D341Med (cell line): ENCODE results near the gene UNC13D.
"Not testable (repeated sequence)": the region's sequence is repeated elsewhere in the genome, so short reads cannot be mapped to it uniquely, and the experiment has no call there.

Experiments used
- DNase-seq: peaks from one replicate; pipeline ENCODE4 v3.0.0; 2012; ENCODE audit warnings: low spot score

The UNC13D gene

GRCh38 chr17:75843577-75844529 lies at the start of gene UNC13D:
UNC13D (minus strand) TSS chr17:75844404; CDS start chr17:75844337, 67 bp downstream.
- DNase-seq, result no peak

GRCh38 chr17:75893305-75894048 lies 49.3 kb upstream of the UNC13D start:
- DNase-seq, result no peak

- no peak for DNase-seq
Observed at GRCh38 chr17:75892556-75893224, 48.5 kb upstream of the UNC13D start.

GRCh38 chr17:75891605-75892555 lies 47.7 kb upstream of the UNC13D start:
- no peak for DNase-seq

- DNase-seq, result peak; percentile 85
Observed at GRCh38 chr17:75891022-75891604, 46.9 kb upstream of the UNC13D start.

DNA sequence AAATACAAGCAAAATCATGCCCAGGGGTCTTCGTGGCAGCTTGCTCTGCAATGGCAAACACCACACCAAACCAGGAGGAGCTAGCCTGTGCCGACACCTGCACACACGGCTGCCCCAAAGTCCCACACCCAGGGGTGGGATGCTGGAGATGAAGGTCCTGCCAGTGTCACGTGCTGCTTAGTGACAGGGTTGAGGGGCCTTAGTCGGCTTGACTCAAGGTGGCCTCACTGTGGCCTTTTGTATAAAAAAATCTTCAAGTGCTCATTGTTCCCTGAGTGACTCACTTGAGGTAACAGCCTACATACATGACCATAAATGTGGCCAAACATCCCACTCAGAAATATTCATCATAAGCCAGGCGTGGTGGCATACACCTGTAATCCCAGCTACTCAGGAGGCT lies 45.2 kb upstream of the UNC13D start:
- DNase-seq, result no peak

- peak; percentile 46 for DNase-seq
Observed at GRCh38 chr17:75888484-75888883, 44.3 kb upstream of the UNC13D start.

DNA sequence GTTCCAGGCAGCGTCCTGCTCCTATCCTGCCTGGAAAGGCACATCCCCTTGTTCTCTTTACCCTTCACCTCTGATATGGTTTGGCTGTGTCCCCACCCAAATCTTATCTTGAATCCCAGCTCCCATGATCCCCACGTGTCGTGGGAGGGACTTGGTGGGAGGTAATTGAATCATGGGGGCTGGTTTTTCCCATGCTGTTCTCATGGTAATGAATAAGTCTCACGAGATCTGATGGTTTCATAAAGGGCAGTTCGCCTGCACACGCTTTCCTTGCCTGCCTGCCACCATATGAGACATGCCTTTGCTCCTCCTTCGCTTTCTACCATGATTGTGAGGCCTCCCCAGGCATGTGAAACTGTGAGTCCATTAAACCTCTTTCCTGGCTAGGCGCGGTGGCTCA lies 41.7 kb upstream of the UNC13D start:
- DNase-seq, result not testable (repeated sequence)

- no peak for DNase-seq
Observed at GRCh38 chr17:75885431-75885830, 41.2 kb upstream of the UNC13D start.

- no peak for DNase-seq
Observed at GRCh38 chr17:75881678-75882454, 37.7 kb upstream of the UNC13D start.

DNA sequence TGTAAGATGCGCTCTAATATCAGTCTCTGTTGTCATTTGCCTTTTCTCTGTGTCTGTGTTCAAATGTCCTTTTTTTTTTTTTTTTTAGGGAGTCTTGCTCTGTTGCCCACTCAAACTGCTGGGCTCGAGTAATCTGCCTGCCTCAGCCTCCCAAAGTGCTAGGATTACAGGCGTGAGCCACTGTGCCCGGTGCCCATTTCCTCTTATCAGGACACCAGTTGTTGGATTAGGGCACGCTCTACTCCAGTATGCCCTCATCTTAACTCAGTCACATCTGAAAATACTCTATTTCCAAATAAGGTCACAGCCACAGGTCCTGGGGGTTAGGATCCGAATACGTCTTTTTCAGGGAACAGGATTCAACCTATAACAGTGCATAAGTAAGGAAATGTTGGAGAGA lies 36.1 kb upstream of the UNC13D start:
- DNase-seq, result no peak

DNA sequence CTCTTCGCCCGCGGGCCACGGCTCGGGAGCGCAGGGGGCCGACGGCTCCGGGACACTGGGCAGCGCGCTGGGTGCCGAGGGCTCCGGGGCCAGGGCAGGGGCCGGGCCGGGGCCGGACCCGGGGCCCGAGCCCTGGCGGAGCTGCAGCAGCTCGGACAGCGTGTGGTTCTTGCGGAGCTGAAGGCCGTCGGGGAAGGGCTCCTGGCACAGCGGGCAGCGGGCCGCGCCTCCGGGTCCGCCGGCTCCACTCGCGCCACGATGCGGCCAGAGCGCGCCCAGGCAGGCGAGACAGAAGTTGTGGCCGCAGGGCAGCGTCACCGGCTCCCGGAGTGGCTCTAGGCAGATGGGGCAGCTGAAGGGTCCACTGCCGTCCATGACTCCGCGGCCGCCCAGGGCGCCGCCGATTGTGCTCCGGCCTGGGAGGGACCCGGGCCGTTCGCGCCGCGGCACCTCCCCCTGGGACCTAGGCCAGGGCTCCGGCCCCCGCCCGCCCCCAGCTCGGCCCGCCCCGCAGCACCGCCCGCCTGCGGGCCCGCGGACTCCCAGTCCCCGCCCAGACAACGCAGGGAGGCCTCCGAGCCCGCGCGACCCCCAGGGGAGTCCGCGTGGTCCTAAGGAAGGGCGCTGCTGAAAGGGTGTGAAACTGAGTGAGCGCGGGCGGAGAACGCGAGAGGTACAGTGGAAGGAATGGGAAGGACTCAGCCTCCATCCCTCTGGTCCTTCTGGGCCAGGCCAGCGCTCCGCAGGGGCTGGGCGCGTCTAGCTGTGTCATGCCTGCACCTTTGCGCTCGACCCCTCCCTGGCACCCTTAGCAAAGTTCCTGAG lies 34.2 kb upstream of the UNC13D start, which contains the start of gene TRIM47:
Gene TRIM47 (minus strand): TSS at position 408 of the 825 bp plus-strand sequence. CDS start 33 bp downstream, at position 375.
- peak; percentile 74 for DNase-seq

GRCh38 chr17:75877752-75878173 lies 33.6 kb upstream of the UNC13D start:
- peak; percentile 96 for DNase-seq

DNA sequence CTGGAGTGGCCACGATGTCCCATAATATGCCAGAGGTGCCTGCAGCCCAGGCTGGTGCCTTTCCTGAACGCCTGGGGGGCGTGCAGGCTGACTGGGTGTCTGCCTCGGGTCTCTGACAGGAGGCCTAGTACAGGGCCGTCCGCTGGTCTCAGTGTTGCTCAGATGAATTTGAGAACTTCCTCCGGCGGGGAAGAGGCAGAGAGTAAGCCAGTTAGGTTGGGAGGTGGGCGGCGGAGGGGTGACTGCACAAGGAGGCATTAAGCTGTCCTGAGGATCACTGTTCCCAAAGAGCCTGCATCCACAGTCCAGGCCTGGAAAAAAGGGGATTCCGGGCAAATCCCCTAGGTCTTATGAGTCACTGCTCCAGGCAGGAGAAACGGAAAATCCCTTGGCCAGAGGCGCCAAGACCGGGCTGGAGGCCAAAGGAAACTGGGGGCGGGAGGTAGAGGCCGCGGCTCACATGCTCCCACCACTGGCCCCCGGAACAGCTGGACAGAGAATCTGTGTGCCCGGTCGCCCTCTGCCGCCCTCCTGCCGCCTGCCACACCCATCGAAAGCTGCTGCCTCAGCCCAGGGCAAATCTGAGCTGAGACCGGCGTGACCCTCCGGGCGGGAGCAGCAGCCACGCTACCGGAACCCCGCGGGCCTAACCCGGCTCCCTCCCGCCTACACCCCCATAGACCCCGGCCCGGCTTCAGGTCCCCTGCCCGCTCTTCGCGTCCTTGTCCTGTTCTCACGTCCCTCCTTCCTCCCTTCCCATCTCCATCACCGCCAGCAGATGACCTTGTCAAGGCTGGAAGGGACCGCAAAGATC lies 32.9 kb upstream of the UNC13D start:
- peak; percentile 59 for DNase-seq

GRCh38 chr17:75876190-75876937 lies 32.2 kb upstream of the UNC13D start:
- no peak for DNase-seq

- no peak for DNase-seq
Observed at GRCh38 chr17:75875940-75876189, 31.7 kb upstream of the UNC13D start.

DNA sequence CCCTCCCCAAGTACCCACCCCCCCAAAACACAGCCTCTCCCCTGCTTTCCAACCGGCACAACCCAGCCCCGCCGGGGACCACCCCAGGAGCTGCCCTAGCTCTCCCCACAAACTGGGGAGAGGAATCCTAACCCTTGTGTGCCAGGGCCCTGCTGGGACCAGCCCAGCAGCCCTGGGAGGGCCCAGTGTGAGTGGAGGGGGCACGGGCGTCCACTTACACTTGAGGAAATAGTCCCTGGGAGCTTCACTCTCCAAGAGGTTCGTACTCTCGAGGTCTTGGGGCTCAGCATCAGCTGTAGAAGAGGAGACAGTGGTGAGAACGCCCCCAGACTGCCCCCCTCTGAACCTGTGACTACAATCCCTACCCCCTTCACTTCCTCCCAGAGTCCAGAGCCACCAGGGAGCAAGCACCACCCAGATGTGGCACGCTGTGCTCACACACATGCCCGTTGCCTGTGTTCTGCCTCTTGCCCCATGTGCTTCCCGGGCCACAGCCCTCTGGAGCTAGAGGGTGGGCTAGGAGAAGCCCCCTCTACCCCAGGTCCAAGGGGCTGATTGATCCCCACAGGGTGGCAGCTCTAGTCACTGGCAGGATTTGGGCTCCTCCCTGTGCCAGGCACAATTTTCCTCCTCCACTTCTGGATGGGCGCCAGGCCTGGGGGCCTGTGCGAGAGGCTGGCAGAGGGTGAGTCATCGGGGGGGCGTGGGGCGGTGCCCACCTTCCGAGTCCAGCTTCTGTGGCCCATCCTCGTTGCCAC lies 31.2 kb upstream of the UNC13D start:
- no peak for DNase-seq
